Measurements from ENCODE around the gene CHST11.

GRCh38 chr12:104718304-104718929, 261.7 kb downstream of the CHST11 start:
- TF ChIP-seq, protein P1, sequence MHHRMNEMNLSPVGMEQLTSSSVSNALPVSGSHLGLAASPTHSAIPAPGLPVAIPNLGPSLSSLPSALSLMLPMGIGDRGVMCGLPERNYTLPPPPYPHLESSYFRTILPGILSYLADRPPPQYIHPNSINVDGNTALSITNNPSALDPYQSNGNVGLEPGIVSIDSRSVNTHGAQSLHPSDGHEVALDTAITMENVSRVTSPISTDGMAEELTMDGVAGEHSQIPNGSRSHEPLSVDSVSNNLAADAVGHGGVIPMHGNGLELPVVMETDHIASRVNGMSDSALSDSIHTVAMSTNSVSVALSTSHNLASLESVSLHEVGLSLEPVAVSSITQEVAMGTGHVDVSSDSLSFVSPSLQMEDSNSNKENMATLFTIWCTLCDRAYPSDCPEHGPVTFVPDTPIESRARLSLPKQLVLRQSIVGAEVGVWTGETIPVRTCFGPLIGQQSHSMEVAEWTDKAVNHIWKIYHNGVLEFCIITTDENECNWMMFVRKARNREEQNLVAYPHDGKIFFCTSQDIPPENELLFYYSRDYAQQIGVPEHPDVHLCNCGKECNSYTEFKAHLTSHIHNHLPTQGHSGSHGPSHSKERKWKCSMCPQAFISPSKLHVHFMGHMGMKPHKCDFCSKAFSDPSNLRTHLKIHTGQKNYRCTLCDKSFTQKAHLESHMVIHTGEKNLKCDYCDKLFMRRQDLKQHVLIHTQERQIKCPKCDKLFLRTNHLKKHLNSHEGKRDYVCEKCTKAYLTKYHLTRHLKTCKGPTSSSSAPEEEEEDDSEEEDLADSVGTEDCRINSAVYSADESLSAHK (tag by site-specific recombination; IDR thresholded peaks at IDR 0.05) = no peak
- no peak for TF ChIP-seq PATZ1 (tag by site-specific recombination; IDR thresholded peaks at IDR 0.05)
- TF ChIP-seq ZNF585B (tag by site-specific recombination; IDR thresholded peaks at IDR 0.05) = no peak
- TF ChIP-seq, protein P2, sequence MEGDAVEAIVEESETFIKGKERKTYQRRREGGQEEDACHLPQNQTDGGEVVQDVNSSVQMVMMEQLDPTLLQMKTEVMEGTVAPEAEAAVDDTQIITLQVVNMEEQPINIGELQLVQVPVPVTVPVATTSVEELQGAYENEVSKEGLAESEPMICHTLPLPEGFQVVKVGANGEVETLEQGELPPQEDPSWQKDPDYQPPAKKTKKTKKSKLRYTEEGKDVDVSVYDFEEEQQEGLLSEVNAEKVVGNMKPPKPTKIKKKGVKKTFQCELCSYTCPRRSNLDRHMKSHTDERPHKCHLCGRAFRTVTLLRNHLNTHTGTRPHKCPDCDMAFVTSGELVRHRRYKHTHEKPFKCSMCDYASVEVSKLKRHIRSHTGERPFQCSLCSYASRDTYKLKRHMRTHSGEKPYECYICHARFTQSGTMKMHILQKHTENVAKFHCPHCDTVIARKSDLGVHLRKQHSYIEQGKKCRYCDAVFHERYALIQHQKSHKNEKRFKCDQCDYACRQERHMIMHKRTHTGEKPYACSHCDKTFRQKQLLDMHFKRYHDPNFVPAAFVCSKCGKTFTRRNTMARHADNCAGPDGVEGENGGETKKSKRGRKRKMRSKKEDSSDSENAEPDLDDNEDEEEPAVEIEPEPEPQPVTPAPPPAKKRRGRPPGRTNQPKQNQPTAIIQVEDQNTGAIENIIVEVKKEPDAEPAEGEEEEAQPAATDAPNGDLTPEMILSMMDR (tag by site-specific recombination; IDR thresholded peaks at IDR 0.05) = no peak
- no peak for TF ChIP-seq ZNF747 (tag by site-specific recombination; IDR thresholded peaks at IDR 0.05)
- no peak for TF ChIP-seq ZNF791 (tag by site-specific recombination; IDR thresholded peaks at IDR 0.05)

All from HEK293 (cell line).